OCI-LY3 (cell line): Measurements from ENCODE around the gene IQGAP1.

ENCODE experiments used
- H2AFZ ChIP-seq: fragments of 200-600, 300-600 bp; shearing (Covaris generic); 2 replicates; pipeline ENCODE4 v1.6.0; 2014; ENCODE audit warnings: antibody characterized with exemption, low read depth, low read length
- H3K27ac ChIP-seq: fragments of 200-600, 300-600 bp; sonication (generic); 2 replicates; pipeline ENCODE4 v1.5.1; 2014; ENCODE audit warnings: mild to moderate bottlenecking, low read length, moderate library complexity, mixed read lengths
- H3K27me3 ChIP-seq: fragments of 200-600, 300-600 bp; sonication (generic); 2 replicates; pipeline ENCODE4 v1.6.1; 2014; ENCODE audit warnings: low read depth, low read length, mixed read lengths
- H3K36me3 ChIP-seq: fragments of 200-600, 300-600 bp; sonication (generic); replicated peaks from 2 replicates; pipeline ENCODE3; 2014; ENCODE audit warnings: low read depth, low read length, mixed read lengths
- H3K4me1 ChIP-seq: fragments of 300-600, 200-600 bp; sonication (generic); 2 replicates; pipeline ENCODE4 v1.6.1; 2014; ENCODE audit warnings: low read length, mixed read lengths
- H3K4me2 ChIP-seq: fragments of 200-600, 300-600 bp; sonication (generic); 2 replicates; pipeline ENCODE4 v1.6.1; 2014; ENCODE audit warnings: low read length, mixed read lengths
- H3K4me3 ChIP-seq: fragments of 300-600, 200-600 bp; sonication (generic); 2 replicates; pipeline ENCODE4 v1.5.1; 2014; ENCODE audit warnings: antibody characterized with exemption, mild to moderate bottlenecking, low read length, moderate library complexity
- H3K79me2 ChIP-seq: fragments of 300-600, 200-600 bp; shearing (Covaris generic); 2 replicates; pipeline ENCODE4 v1.6.1; 2014; ENCODE audit warnings: mild to moderate bottlenecking, low read length, mixed read lengths
- H3K9ac ChIP-seq: fragments of 300-600, 200-600 bp; shearing (Covaris generic); 2 replicates; pipeline ENCODE4 v1.6.0; 2014; ENCODE audit warnings: mild to moderate bottlenecking, low read length, moderate library complexity
- H3K9me3 ChIP-seq: fragments of 200-600, 300-600 bp; shearing (Covaris generic); 2 replicates; pipeline ENCODE4 v1.6.1; 2014; ENCODE audit warnings: low read length, mixed read lengths; ENCODE audit not compliant: insufficient read depth
- H4K20me1 ChIP-seq: fragments of 200-600, 300-600 bp; sonication (generic); 2 replicates; pipeline ENCODE4 v1.6.1; 2016; ENCODE audit warnings: low read length, mixed read lengths; ENCODE audit not compliant: insufficient read depth
- EZH2phosphoT487 ChIP-seq: fragments of 200-600 bp; shearing (Covaris generic); IDR thresholded peaks from 2 replicates; pipeline ENCODE4 v1.6.1; 2018; ENCODE audit warnings: antibody characterized with exemption, mixed run types, low read depth
- TF ChIP-seq, protein P1 (sequence below): fragments of 200-600, 300-600 bp; sonication (generic); IDR thresholded peaks from 2 replicates; pipeline ENCODE4 v1.5.1; 2014; ENCODE audit warnings: antibody characterized with exemption, low read length, low read depth

Gene IQGAP1

DNA sequence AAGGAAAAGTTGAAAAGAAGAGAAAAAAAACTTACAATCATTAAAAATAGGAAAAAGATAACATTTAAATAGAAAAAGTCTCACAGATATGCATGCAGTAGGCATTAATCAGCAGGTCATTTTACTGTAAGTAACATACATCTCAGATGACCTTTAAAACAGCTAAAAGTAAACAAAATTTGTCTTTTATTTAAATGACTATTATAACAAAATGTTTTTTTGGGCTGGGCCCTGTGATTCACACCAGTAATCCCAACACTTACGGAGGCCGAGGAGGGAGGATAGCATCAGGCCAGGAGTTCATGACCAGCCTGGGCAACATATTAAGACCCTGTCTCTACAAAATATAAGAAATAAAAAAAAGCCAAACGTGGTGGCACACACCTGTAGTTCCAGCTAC, 14.7 kb downstream of the IQGAP1 start:
- no peak for TF ChIP-seq EZH2phosphoT487
- TF ChIP-seq, protein P1, sequence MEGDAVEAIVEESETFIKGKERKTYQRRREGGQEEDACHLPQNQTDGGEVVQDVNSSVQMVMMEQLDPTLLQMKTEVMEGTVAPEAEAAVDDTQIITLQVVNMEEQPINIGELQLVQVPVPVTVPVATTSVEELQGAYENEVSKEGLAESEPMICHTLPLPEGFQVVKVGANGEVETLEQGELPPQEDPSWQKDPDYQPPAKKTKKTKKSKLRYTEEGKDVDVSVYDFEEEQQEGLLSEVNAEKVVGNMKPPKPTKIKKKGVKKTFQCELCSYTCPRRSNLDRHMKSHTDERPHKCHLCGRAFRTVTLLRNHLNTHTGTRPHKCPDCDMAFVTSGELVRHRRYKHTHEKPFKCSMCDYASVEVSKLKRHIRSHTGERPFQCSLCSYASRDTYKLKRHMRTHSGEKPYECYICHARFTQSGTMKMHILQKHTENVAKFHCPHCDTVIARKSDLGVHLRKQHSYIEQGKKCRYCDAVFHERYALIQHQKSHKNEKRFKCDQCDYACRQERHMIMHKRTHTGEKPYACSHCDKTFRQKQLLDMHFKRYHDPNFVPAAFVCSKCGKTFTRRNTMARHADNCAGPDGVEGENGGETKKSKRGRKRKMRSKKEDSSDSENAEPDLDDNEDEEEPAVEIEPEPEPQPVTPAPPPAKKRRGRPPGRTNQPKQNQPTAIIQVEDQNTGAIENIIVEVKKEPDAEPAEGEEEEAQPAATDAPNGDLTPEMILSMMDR, result no peak
- H2AFZ ChIP-seq, result no peak overlapping the region
- peaks cover 15% of the 10 kb centered on the region for H3K4me1 ChIP-seq
- no peaks in the 10 kb centered on the region for H3K36me3 ChIP-seq
- H3K79me2 ChIP-seq, result peaks cover 100% of the 10 kb centered on the region
- H4K20me1 ChIP-seq, result peaks cover 81% of the 10 kb centered on the region
- H3K4me3 ChIP-seq, result no peak overlapping the region
- no peaks in the 10 kb centered on the region for H3K27me3 ChIP-seq
- no peak overlapping the region for H3K4me2 ChIP-seq
- H3K9ac ChIP-seq, result no peak overlapping the region
- H3K27ac ChIP-seq, result no peak overlapping the region
- no peaks in the 10 kb centered on the region for H3K9me3 ChIP-seq

DNA sequence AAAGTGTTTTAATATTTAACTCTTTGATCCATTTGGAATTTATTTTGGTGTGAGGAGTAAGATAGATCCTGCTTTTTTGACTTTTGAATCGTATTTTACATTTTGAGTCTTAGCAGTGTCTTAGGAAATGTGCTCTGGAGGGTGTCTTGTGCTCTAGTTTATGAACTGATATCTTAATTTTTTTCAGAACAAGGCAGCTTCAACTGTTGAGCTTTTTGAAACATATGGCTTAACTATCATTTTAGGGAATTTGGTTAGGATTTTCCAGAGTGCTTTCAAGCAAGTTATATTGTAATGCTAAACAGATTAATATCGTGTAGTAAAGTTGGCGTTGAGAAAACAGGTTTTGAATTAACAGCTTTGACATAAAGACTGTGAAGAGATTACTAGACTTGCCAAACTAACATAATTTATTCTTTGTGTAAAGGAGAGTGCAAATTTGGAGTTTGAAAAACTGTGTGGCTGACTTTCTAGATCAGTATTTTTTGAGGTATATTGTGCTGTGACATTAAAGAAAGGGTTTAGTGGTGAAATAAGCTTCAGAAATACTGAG, 17.1 kb downstream of the IQGAP1 start:
- H3K27me3 ChIP-seq, result no peaks in the 10 kb centered on the region
- H3K79me2 ChIP-seq, result peaks cover 93% of the 10 kb centered on the region
- no peak overlapping the region for H3K4me2 ChIP-seq
- H4K20me1 ChIP-seq, result peaks cover 70% of the 10 kb centered on the region
- H2AFZ ChIP-seq, result no peak overlapping the region
- H3K4me3 ChIP-seq, result no peak overlapping the region
- H3K9ac ChIP-seq, result no peak overlapping the region
- no peak overlapping the region for H3K27ac ChIP-seq
- H3K36me3 ChIP-seq, result peaks cover 3% of the 10 kb centered on the region
- peaks cover 15% of the 10 kb centered on the region for H3K4me1 ChIP-seq
- no peak for TF ChIP-seq EZH2phosphoT487
- TF ChIP-seq, protein P1, result no peak
- no peaks in the 10 kb centered on the region for H3K9me3 ChIP-seq

DNA sequence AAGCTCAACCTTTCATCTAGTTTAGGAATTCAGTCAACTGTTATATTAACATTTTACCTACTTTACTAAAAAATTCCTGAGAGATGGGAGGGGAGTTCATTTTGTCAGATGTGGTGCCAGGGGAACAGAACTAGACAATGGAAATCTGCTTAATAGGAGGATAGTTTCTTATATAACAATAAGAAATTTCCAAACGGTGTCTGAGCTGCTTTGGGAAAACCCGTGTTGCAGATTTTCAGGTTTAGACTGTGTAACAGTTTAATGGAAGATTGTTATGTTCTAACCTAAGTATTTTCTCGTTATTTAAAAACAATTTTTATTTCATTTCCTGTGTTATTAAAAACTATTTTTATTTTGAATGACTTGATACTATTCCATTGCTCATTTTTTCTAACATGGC, 19.3 kb downstream of the IQGAP1 start:
- no peak overlapping the region for H3K9ac ChIP-seq
- H3K27ac ChIP-seq, result no peak overlapping the region
- no peak overlapping the region for H3K4me2 ChIP-seq
- no peak overlapping the region for H2AFZ ChIP-seq
- H3K9me3 ChIP-seq, result no peaks in the 10 kb centered on the region
- peaks cover 3% of the 10 kb centered on the region for H3K36me3 ChIP-seq
- no peak overlapping the region for H3K4me3 ChIP-seq
- no peaks in the 10 kb centered on the region for H3K27me3 ChIP-seq
- H3K79me2 ChIP-seq, result peaks cover 82% of the 10 kb centered on the region
- peaks cover 3% of the 10 kb centered on the region for H3K4me1 ChIP-seq
- TF ChIP-seq, protein P1, result no peak
- no peak for TF ChIP-seq EZH2phosphoT487
- peaks cover 63% of the 10 kb centered on the region for H4K20me1 ChIP-seq

DNA sequence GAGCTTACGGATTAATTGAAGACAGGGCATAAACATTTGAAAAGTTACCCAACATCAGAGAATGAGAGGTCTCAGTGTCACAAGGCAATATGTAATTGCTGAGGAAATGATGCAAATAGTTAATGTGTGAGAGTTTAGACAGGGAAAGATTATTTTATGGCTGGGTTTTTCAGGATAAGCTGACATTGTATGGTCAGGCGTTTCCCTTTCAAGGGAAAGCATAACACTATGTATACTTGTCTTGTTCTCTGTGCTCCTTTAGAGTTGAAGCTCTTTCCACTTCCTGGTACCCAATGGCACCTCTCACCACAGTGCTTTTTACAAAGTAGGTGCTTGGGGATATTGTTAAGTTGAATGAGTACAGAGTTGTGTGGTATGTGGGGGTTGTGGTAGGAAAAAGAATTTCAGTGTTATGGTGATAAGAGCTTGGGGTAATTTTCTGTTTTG, 19.9 kb downstream of the IQGAP1 start:
- Histone ChIP-seq H2AFZ (no peak overlapping the region), H3K36me3 (peaks cover 3% of the 10 kb centered on the region), H3K27ac (no peak overlapping the region), H3K27me3 (no peaks in the 10 kb centered on the region), H3K4me2 (no peak overlapping the region), H3K79me2 (peaks cover 82% of the 10 kb centered on the region), H3K9ac (no peak overlapping the region), H3K9me3 (no peaks in the 10 kb centered on the region), H3K4me1 (peaks cover 8% of the 10 kb centered on the region), H3K4me3 (no peak overlapping the region), H4K20me1 (peaks cover 66% of the 10 kb centered on the region)
- TF ChIP-seq, protein P1, result no peak
- no peak for TF ChIP-seq EZH2phosphoT487
